SU-DHL-6 (cell line): ENCODE measurements around the gene GUCY1A1.

ENCODE experiments used
- H2AFZ ChIP-seq: fragments of 200-600 bp; sonication (generic); 2 replicates; pipeline ENCODE4 v1.6.1; 2014; ENCODE audit warnings: low read depth, mild to moderate bottlenecking, moderate library complexity, mixed read lengths, antibody characterized with exemption, low read length; ENCODE audit not compliant: severe bottlenecking
- H3F3A ChIP-seq: fragments of 200-600 bp; shearing (Covaris generic); 2 replicates; pipeline ENCODE4 v1.6.0; 2016; ENCODE audit warnings: antibody characterized with exemption, mild to moderate bottlenecking; ENCODE audit not compliant: insufficient read depth
- H3K27ac ChIP-seq: fragments of 200-600 bp; sonication (generic); 2 replicates; pipeline ENCODE4 v1.5.1; 2016; ENCODE audit warnings: low read depth, mild to moderate bottlenecking, low read length, moderate library complexity, mixed read lengths
- H3K27me3 ChIP-seq: fragments of 200-600 bp; sonication (generic), shearing (Covaris generic); 2 replicates; pipeline ENCODE4 v1.6.0; 2014; ENCODE audit warnings: mild to moderate bottlenecking, low read length
- H3K36me3 ChIP-seq: fragments of 200-600 bp; sonication (generic); 2 replicates; pipeline ENCODE4 v1.6.1; 2014; ENCODE audit warnings: mild to moderate bottlenecking, low read length, mixed read lengths
- H3K4me2 ChIP-seq: fragments of 300-600, 200-600 bp; shearing (Covaris generic), sonication (generic); 2 replicates; pipeline ENCODE4 v1.6.0; 2014; ENCODE audit warnings: low read length, low read depth, mild to moderate bottlenecking; ENCODE audit not compliant: poor library complexity, severe bottlenecking
- H3K4me3 ChIP-seq: fragments of 200-600 bp; sonication (generic); 2 replicates; pipeline ENCODE4 v1.5.1; 2014; ENCODE audit warnings: antibody characterized with exemption, low read length, mild to moderate bottlenecking, mixed read lengths; ENCODE audit not compliant: insufficient read depth, poor library complexity, severe bottlenecking
- H3K79me2 ChIP-seq: fragments of 200-600 bp; sonication (generic); 2 replicates; pipeline ENCODE4 v1.6.1; 2014; ENCODE audit warnings: mild to moderate bottlenecking, low read length, moderate library complexity; ENCODE audit not compliant: insufficient read depth
- H3K9ac ChIP-seq: fragments of 200-600 bp; sonication (generic); 2 replicates; pipeline ENCODE4 v1.7.0; 2014; ENCODE audit warnings: mild to moderate bottlenecking, low read length
- H3K9me2 ChIP-seq: fragments of 200-600 bp; sonication (generic); replicated peaks from 2 replicates; pipeline ENCODE4 v1.6.1; 2014; ENCODE audit warnings: low read length; ENCODE audit not compliant: insufficient read depth
- H3K9me3 ChIP-seq: fragments of 200-600 bp; sonication (generic); 2 replicates; pipeline ENCODE4 v1.6.1; 2014; ENCODE audit warnings: low read length, mixed read lengths; ENCODE audit not compliant: insufficient read depth
- H4K20me1 ChIP-seq: fragments of 200-600 bp; sonication (generic); 2 replicates; pipeline ENCODE4 v1.6.1; 2014; ENCODE audit warnings: low read depth, mild to moderate bottlenecking, antibody characterized with exemption, low read length, moderate library complexity, mixed read lengths
- CTCF ChIP-seq: fragments of 200-600 bp; sonication (generic); IDR thresholded peaks from one replicate; pipeline ENCODE4 v1.5.1; 2017; ENCODE audit warnings: antibody characterized with exemption, mild to moderate bottlenecking, low read length, moderate library complexity; ENCODE audit not compliant: insufficient read depth, poor library complexity, severe bottlenecking
- EZH2phosphoT487 ChIP-seq: fragments of 200-600 bp; sonication (generic), shearing (Covaris generic); conservative IDR thresholded peaks from 2 replicates; pipeline ENCODE4 v1.6.1; 2018; ENCODE audit warnings: mild to moderate bottlenecking, antibody characterized with exemption, low read length, moderate library complexity, mixed read lengths

The GUCY1A1 gene

GRCh38 chr4:155629183-155629825 lies 37.3 kb upstream of the GUCY1A1 start:
- Histone ChIP-seq H3K79me2 (no peaks in the 10 kb centered on the region), H3K9ac (no peak overlapping the region), H3K4me2 (no peak overlapping the region), H3F3A (no peaks in the 10 kb centered on the region), H3K4me3 (no peak overlapping the region), H2AFZ (no peak overlapping the region), H3K36me3 (no peaks in the 10 kb centered on the region), H4K20me1 (no peaks in the 10 kb centered on the region), H3K27me3 (no peaks in the 10 kb centered on the region), H3K9me3 (no peaks in the 10 kb centered on the region), H3K27ac (no peak overlapping the region), H3K9me2 (no peaks in the 10 kb centered on the region)
- no peak for TF ChIP-seq EZH2phosphoT487
- no peak for TF ChIP-seq CTCF

- TF ChIP-seq CTCF (no peak), EZH2phosphoT487 (no peak)
- Histone ChIP-seq H3K9ac (no peak overlapping the region), H3K4me3 (no peak overlapping the region), H3K27me3 (no peaks in the 10 kb centered on the region), H3K36me3 (no peaks in the 10 kb centered on the region), H3K4me2 (no peak overlapping the region), H4K20me1 (no peaks in the 10 kb centered on the region), H3K27ac (no peak overlapping the region), H2AFZ (no peak overlapping the region), H3F3A (no peaks in the 10 kb centered on the region), H3K9me3 (no peaks in the 10 kb centered on the region), H3K79me2 (no peaks in the 10 kb centered on the region), H3K9me2 (no peaks in the 10 kb centered on the region)
These were observed 36.7 kb upstream of the GUCY1A1 start for GRCh38 chr4:155629956-155630355.

GRCh38 chr4:155632310-155632840 lies 34.3 kb upstream of the GUCY1A1 start:
- no peaks in the 10 kb centered on the region for H3K9me2 ChIP-seq
- TF ChIP-seq CTCF (no peak), EZH2phosphoT487 (no peak)
- H2AFZ ChIP-seq: no peak overlapping the region
- H3K9me3 ChIP-seq: no peaks in the 10 kb centered on the region
- no peak overlapping the region for H3K27ac ChIP-seq
- H3K27me3 ChIP-seq: no peaks in the 10 kb centered on the region
- H3K79me2 ChIP-seq: no peaks in the 10 kb centered on the region
- no peak overlapping the region for H3K9ac ChIP-seq
- H3K4me2 ChIP-seq: no peak overlapping the region
- no peak overlapping the region for H3K4me3 ChIP-seq
- H3K36me3 ChIP-seq: no peaks in the 10 kb centered on the region
- no peaks in the 10 kb centered on the region for H3F3A ChIP-seq
- no peaks in the 10 kb centered on the region for H4K20me1 ChIP-seq
